ENCODE results near the gene PPP1R8. TPM values are rescaled to one million over a fixed set of nuclear protein-coding genes. Genes with fewer than 3 reads are reported as not detected.

Gene PPP1R8
- total RNA-seq, 1 experiment from 2014 or later: 29.6 TPM

DNA sequence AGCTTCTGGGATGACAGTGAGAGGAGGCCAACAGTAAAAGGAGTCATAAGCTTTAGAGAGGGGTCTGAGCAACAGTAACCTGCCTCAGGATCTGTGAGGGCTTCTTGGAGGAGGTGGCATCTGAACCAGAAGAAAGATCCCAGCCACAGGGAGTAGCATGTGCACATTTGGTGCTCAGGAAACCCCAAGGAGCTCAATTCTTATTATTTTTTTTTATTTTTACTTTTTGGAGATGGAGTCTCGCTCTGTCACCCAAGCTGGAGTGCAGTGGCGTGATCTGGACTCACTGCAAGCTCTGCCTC, 46.5 kb downstream of the PPP1R8 start:
- H3K9me3 Mint-ChIP-seq (ENCODE audit: low read depth, unreplicated experiment): no peaks in the 10 kb centered on the region
- DNase-seq: no peak
- no peaks in the 10 kb centered on the region for H3K27me3 Mint-ChIP-seq (ENCODE audit: unreplicated experiment)
- TF ChIP-seq, protein P1, sequence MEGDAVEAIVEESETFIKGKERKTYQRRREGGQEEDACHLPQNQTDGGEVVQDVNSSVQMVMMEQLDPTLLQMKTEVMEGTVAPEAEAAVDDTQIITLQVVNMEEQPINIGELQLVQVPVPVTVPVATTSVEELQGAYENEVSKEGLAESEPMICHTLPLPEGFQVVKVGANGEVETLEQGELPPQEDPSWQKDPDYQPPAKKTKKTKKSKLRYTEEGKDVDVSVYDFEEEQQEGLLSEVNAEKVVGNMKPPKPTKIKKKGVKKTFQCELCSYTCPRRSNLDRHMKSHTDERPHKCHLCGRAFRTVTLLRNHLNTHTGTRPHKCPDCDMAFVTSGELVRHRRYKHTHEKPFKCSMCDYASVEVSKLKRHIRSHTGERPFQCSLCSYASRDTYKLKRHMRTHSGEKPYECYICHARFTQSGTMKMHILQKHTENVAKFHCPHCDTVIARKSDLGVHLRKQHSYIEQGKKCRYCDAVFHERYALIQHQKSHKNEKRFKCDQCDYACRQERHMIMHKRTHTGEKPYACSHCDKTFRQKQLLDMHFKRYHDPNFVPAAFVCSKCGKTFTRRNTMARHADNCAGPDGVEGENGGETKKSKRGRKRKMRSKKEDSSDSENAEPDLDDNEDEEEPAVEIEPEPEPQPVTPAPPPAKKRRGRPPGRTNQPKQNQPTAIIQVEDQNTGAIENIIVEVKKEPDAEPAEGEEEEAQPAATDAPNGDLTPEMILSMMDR (IDR thresholded peaks at IDR 0.05; ENCODE audit: unreplicated experiment): no peak
- H3K4me3 Mint-ChIP-seq (ENCODE audit: low read depth, unreplicated experiment): no peak overlapping the region
- no peak overlapping the region for H3K27ac Mint-ChIP-seq (ENCODE audit: unreplicated experiment)
- no TSS peak for BruUV-seq (replicated peaks)
- CTCF ChIA-PET: interaction anchor here (0.6 to 0.7 kb wide), 2 partner anchors 137 to 373 kb away, joined by 3 to 5 read pairs; no protein-coding TSS in a partner anchor
- intact Hi-C loops (cut with micrococcal nuclease; ENCODE audit: unreplicated experiment): no loop called here
- H3K36me3 Mint-ChIP-seq (ENCODE audit: insufficient read depth, unreplicated experiment): peaks cover 11% of the 10 kb centered on the region
- peaks cover 17% of the 10 kb centered on the region for H3K4me1 Mint-ChIP-seq (ENCODE audit: low read depth, unreplicated experiment)

DNA sequence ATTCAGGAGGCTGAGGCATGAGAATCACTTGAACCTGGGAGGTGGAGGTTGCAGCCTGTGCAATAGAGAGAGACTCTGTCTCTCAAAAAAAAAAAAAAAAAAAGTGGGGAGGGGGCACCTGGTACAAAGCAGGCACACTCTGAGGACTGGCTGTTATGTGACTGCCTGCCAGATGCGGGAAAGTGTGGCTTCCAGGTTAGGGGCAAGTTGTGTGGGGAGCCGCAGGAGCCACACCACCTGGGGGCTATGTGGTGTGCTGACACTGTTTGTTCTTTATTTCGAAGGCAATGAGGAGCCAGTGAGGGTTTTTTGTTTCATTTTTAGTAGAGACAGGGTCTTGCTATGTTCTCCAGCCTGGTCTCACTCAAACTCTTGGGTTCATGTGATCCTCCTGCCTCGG, 47.5 kb downstream of the PPP1R8 start:
- intact Hi-C loops (cut with micrococcal nuclease; ENCODE audit: unreplicated experiment): no loop called here
- TF ChIP-seq, protein P1 (IDR thresholded peaks at IDR 0.05; ENCODE audit: unreplicated experiment): no peak
- CTCF ChIA-PET: no interaction called here
- no peak for DNase-seq
- no TSS peak for BruUV-seq (replicated peaks)
- Mint-ChIP-seq H3K9me3 (ENCODE audit: low read depth, unreplicated experiment) (no peaks in the 10 kb centered on the region), H3K36me3 (ENCODE audit: insufficient read depth, unreplicated experiment) (peaks cover 8% of the 10 kb centered on the region), H3K27me3 (ENCODE audit: unreplicated experiment) (no peaks in the 10 kb centered on the region), H3K4me3 (ENCODE audit: low read depth, unreplicated experiment) (no peak overlapping the region), H3K27ac (ENCODE audit: unreplicated experiment) (no peak overlapping the region), H3K4me1 (ENCODE audit: low read depth, unreplicated experiment) (peaks cover 13% of the 10 kb centered on the region)

DNA sequence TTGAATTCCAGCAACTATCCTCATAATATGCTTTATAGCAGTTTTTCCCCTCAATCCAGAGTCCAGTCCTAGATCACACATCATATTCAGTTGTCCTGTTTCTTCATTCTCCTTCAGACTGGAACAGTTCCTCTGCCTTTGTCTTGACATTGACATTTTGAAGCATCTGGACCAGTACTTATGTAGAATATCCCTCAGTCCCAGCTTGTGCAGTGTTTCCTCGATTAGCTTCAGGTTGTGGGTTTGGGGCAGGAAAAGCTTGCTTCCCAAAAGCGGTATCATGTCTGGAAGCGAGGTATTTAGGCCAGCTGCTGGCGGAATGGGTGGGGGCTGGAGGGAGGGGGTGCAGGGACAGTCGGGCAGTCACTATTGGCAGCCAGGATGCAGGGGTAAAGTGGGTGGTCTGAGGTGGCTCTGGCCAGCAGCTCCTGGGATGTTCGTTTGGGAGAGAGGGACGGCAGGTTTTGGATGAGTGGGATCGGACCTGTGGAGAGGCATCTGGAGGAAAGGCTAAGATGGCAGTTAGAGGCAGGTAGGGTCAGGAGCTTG, 48.3 kb downstream of the PPP1R8 start:
- H3K36me3 Mint-ChIP-seq (ENCODE audit: insufficient read depth, unreplicated experiment): peaks cover 6% of the 10 kb centered on the region
- CTCF ChIA-PET: interaction anchor here (0.6 kb wide), 1 partner anchor 95 kb away, joined by 4 read pairs; no protein-coding TSS in a partner anchor
- no TSS peak for BruUV-seq (replicated peaks)
- DNase-seq: no peak
- intact Hi-C loops (cut with micrococcal nuclease; ENCODE audit: unreplicated experiment): no loop called here
- H3K4me3 Mint-ChIP-seq (ENCODE audit: low read depth, unreplicated experiment): no peak overlapping the region
- H3K27ac Mint-ChIP-seq (ENCODE audit: unreplicated experiment): no peak overlapping the region
- no peaks in the 10 kb centered on the region for H3K9me3 Mint-ChIP-seq (ENCODE audit: low read depth, unreplicated experiment)
- H3K4me1 Mint-ChIP-seq (ENCODE audit: low read depth, unreplicated experiment): peaks cover 8% of the 10 kb centered on the region
- TF ChIP-seq, protein P1 (IDR thresholded peaks at IDR 0.05; ENCODE audit: unreplicated experiment): no peak
- no peaks in the 10 kb centered on the region for H3K27me3 Mint-ChIP-seq (ENCODE audit: unreplicated experiment)

DNA sequence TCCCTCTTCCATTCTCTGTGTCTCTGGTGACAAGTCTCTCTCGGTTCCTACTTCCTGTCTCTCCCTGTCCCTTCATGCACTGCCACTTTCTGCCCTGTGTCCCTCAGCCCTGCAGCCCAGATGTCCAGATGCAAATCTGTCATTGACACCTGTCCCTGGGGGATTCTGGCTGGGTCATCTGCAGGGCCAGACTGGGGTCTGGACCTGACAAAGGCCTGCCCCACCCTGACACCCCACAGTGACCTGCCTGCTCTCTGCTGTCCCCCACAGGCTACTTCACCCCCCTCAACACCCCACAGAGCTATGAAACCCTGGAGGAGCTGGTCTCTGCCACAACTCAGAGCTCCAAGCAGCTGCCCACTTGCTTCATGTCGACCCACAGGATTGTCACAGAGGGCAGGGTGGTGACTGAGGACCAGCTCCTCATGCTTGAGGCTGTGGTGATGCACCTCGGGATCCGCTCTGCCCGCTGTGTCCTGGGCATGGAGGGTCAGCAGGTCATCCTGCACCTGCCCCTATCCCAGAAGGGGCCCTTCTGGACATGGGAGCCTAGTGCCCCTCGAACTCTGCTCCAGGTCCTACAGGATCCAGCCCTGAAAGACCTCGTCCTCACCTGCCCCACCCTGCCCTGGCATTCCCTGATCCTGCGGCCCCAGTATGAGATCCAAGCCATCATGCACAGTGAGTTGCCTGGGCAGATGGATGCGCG, 48.9 kb downstream of the PPP1R8 start:
- peaks cover 6% of the 10 kb centered on the region for H3K36me3 Mint-ChIP-seq (ENCODE audit: insufficient read depth, unreplicated experiment)
- no peak overlapping the region for H3K4me3 Mint-ChIP-seq (ENCODE audit: low read depth, unreplicated experiment)
- no peak for DNase-seq
- TF ChIP-seq, protein P1 (IDR thresholded peaks at IDR 0.05; ENCODE audit: unreplicated experiment): no peak
- intact Hi-C loops (cut with micrococcal nuclease; ENCODE audit: unreplicated experiment): no loop called here
- no TSS peak for BruUV-seq (replicated peaks)
- no peaks in the 10 kb centered on the region for H3K9me3 Mint-ChIP-seq (ENCODE audit: low read depth, unreplicated experiment)
- CTCF ChIA-PET: no interaction called here
- no peaks in the 10 kb centered on the region for H3K27me3 Mint-ChIP-seq (ENCODE audit: unreplicated experiment)
- H3K27ac Mint-ChIP-seq (ENCODE audit: unreplicated experiment): no peak overlapping the region
- peaks cover 7% of the 10 kb centered on the region for H3K4me1 Mint-ChIP-seq (ENCODE audit: low read depth, unreplicated experiment)

All from Calu3 (cell line).